IMR-90 (cell line): ENCODE data around the gene PADI2. TPM values are rescaled to one million over a fixed set of nuclear protein-coding genes. Genes with fewer than 3 reads are reported as not detected.

Experiments used
- ATAC-seq: fragments of 200-7000 bp; cut with Tn5 transposase; 2 replicates; pipeline ENCODE4 v1.9.1; 2020; ENCODE audit warnings: low read depth, mild to moderate bottlenecking, moderate library complexity
- BruUV-seq: library from RNA; stranded (reverse); fragments of 400-500 nt; replicated peaks from 2 replicates; lab custom pipeline; 2021; lab: Mats Ljungman, UMichigan
- CTCF ChIA-PET: fragments of 300-600 bp; formaldehyde crosslinking; extraction: SDS; loops from one replicate; lab custom pipeline; 2021; ENCODE audit warnings: antibody characterized with exemption; lab: Yijun Ruan, JAX
- POLR2A ChIA-PET: fragments of 300-600 bp; sonication (Branson Sonifier 250); formaldehyde crosslinking; loops from one replicate; lab custom pipeline; 2022; ENCODE audit warnings: antibody characterized with exemption; ENCODE audit not compliant: unreplicated experiment; lab: Charles Lee
- DNase-seq: peaks from one replicate; pipeline ENCODE4 v3.0.0; 2013
- H2AFZ ChIP-seq: replicated peaks from 2 replicates; pipeline ENCODE3; 2013; ENCODE audit warnings: low read length, mild to moderate bottlenecking; ENCODE audit not compliant: poor library complexity
- H2AK5ac ChIP-seq: 2 replicates; pipeline ENCODE4 v1.6.1; 2013; ENCODE audit warnings: low read depth, low read length, inconsistent platforms
- H2AK9ac ChIP-seq: replicated peaks from 2 replicates; pipeline ENCODE3; 2013; ENCODE audit warnings: mild to moderate bottlenecking, low read depth, low read length, moderate library complexity; ENCODE audit not compliant: poor library complexity
- H2BK120ac ChIP-seq: 2 replicates; pipeline ENCODE4 v1.6.1; 2013; ENCODE audit warnings: low read depth, low read length, inconsistent platforms
- H2BK15ac ChIP-seq: 3 replicates; pipeline ENCODE4 v1.6.1; 2013; ENCODE audit warnings: low read depth, low read length, inconsistent platforms
- H2BK20ac ChIP-seq: 2 replicates; pipeline ENCODE4 v1.6.1; 2013; ENCODE audit warnings: low read depth, mild to moderate bottlenecking, inconsistent platforms, low read length, moderate library complexity
- H2BK5ac ChIP-seq: 2 replicates; pipeline ENCODE4 v1.6.1; 2013; ENCODE audit warnings: mild to moderate bottlenecking, low read depth, low read length, inconsistent platforms; ENCODE audit not compliant: poor library complexity, severe bottlenecking
- H3K14ac ChIP-seq: replicated peaks from 2 replicates; pipeline ENCODE4 v1.6.1; 2013; ENCODE audit warnings: low read depth, low read length, inconsistent platforms
- H3K18ac ChIP-seq: 2 replicates; pipeline ENCODE4 v1.6.1; 2013; ENCODE audit warnings: low read depth, low read length, control low read depth
- H3K23ac ChIP-seq: 2 replicates; pipeline ENCODE4 v1.6.1; 2013; ENCODE audit warnings: low read depth, low read length, inconsistent platforms
- H3K27ac ChIP-seq: 2 replicates; pipeline ENCODE4 v1.5.1; 2013; ENCODE audit warnings: mild to moderate bottlenecking, control low read depth, low read length; ENCODE audit not compliant: insufficient read depth
- H3K27me3 ChIP-seq: 2 replicates; pipeline ENCODE4 v1.6.1; 2013; ENCODE audit warnings: low read length; ENCODE audit not compliant: control insufficient read depth, insufficient read depth
- H3K36me3 ChIP-seq: 2 replicates; pipeline ENCODE4 v1.6.1; 2013; ENCODE audit warnings: low read length, mixed read lengths; ENCODE audit not compliant: control insufficient read depth, insufficient read depth
- H3K4ac ChIP-seq: 2 replicates; pipeline ENCODE4 v1.6.1; 2013; ENCODE audit warnings: low read depth, low read length, inconsistent platforms
- H3K4me1 ChIP-seq: 2 replicates; pipeline ENCODE4 v1.6.1; 2013; ENCODE audit warnings: low read length, mixed read lengths; ENCODE audit not compliant: control insufficient read depth, insufficient read depth
- H3K4me2 ChIP-seq: 2 replicates; pipeline ENCODE4 v1.6.1; 2013; ENCODE audit warnings: low read depth, mild to moderate bottlenecking, control low read depth, low read length, moderate library complexity
- H3K4me3 ChIP-seq: 2 replicates; pipeline ENCODE4 v1.5.1; 2013; ENCODE audit warnings: low read depth, mild to moderate bottlenecking, control low read depth, low read length, moderate library complexity; ENCODE audit not compliant: insufficient read depth
- H3K56ac ChIP-seq: 2 replicates; pipeline ENCODE4 v1.6.1; 2013; ENCODE audit warnings: low read length, inconsistent platforms; ENCODE audit not compliant: insufficient read depth; ENCODE audit errors: extremely low read depth
- H3K79me1 ChIP-seq, 2 experiments: 2 replicates each; pipeline ENCODE4 v1.6.1; 2013; ENCODE audit warnings: low read length in 2 of 2, inconsistent platforms in 1 of 2, low read depth in 1 of 2
- H3K9ac ChIP-seq: 2 replicates; pipeline ENCODE4 v1.6.1; 2013; ENCODE audit warnings: low read depth, low read length, control low read depth
- H3K9me1 ChIP-seq: 2 replicates; pipeline ENCODE4 v1.6.1; 2013; ENCODE audit warnings: low read length, inconsistent platforms; ENCODE audit not compliant: insufficient read depth
- H3K9me3 ChIP-seq: 2 replicates; pipeline ENCODE4 v1.6.1; 2013; ENCODE audit warnings: low read length; ENCODE audit not compliant: control insufficient read depth, insufficient read depth
- H4K20me1 ChIP-seq: 2 replicates; pipeline ENCODE4 v1.6.1; 2013; ENCODE audit warnings: low read length, inconsistent platforms; ENCODE audit not compliant: insufficient read depth
- H4K5ac ChIP-seq: 2 replicates; pipeline ENCODE4 v1.6.1; 2013; ENCODE audit warnings: mild to moderate bottlenecking, low read depth, low read length, control low read depth
- H4K8ac ChIP-seq, 2 experiments: 2 replicates each; pipeline ENCODE4 v1.6.1; 2013; ENCODE audit warnings: low read depth in 2 of 2, low read length in 2 of 2, control low read depth in 1 of 2, inconsistent platforms in 1 of 2
- H4K91ac ChIP-seq: 2 replicates; pipeline ENCODE4 v1.6.1; 2013; ENCODE audit warnings: low read depth, low read length, inconsistent platforms; ENCODE audit not compliant: insufficient read depth
- BHLHE40 ChIP-seq: fragments of 150-350 bp; IDR thresholded peaks from 2 replicates; pipeline ENCODE4 v1.6.1; 2016; ENCODE audit warnings: mild to moderate bottlenecking, low read depth, low read length
- CEBPB ChIP-seq: IDR thresholded peaks from 2 replicates; pipeline ENCODE4 v1.6.1; 2012; ENCODE audit warnings: low read depth, low read length, improper control_type of control experiment
- CTCF ChIP-seq: conservative IDR thresholded peaks from 2 replicates; pipeline ENCODE4 v1.5.1; 2012; ENCODE audit warnings: mild to moderate bottlenecking, low read depth, low read length, improper control_type of control experiment
- ELK1 ChIP-seq: fragments of 150-350 bp; IDR thresholded peaks from 2 replicates; pipeline ENCODE4 v1.6.1; 2016; ENCODE audit warnings: low read depth, mild to moderate bottlenecking, low read length, moderate library complexity, borderline replicate concordance
- MAZ ChIP-seq: IDR thresholded peaks from 2 replicates; pipeline ENCODE4 v1.6.1; 2012; ENCODE audit warnings: low read depth, mild to moderate bottlenecking, low read length, improper control_type of control experiment, moderate library complexity, borderline replicate concordance
- MXI1 ChIP-seq: IDR thresholded peaks from 2 replicates; pipeline ENCODE4 v1.6.1; 2012; ENCODE audit warnings: low read depth, mild to moderate bottlenecking, low read length, moderate library complexity, borderline replicate concordance
- NFE2L2 ChIP-seq: fragments of 150-350 bp; IDR thresholded peaks from 2 replicates; pipeline ENCODE4 v1.6.1; 2016; ENCODE audit warnings: low read depth, mild to moderate bottlenecking, low read length
- POLR2A ChIP-seq: IDR thresholded peaks from 2 replicates; pipeline ENCODE4 v1.6.1; 2012; ENCODE audit warnings: mild to moderate bottlenecking, low read depth, low read length
- RAD21 ChIP-seq: IDR thresholded peaks from 2 replicates; pipeline ENCODE4 v1.6.1; 2012; ENCODE audit warnings: low read length, improper control_type of control experiment
- RCOR1 ChIP-seq: IDR thresholded peaks from 2 replicates; pipeline ENCODE4 v1.6.1; 2012; ENCODE audit warnings: mild to moderate bottlenecking, low read length, improper control_type of control experiment; ENCODE audit not compliant: insufficient replicate concordance
- RFX5 ChIP-seq: IDR thresholded peaks from 2 replicates; pipeline ENCODE4 v1.8.0; 2012; ENCODE audit warnings: low read depth, mild to moderate bottlenecking, low read length, moderate library complexity
- WGBS, 2 experiments: methylation state at CpG; one replicate each; pipeline versions ENCODE4 v1.1.5 to v1.1.7; 2013; ENCODE audit warnings: missing lambda C conversion rate in 2 of 2; ENCODE audit not compliant: insufficient read length in 1 of 2; ENCODE audit errors: extremely low coverage in 2 of 2; 5-methylcytosine and 5-hydroxymethylcytosine counted together
- dilution Hi-C: fragments of 300-500 bp; cut with HindIII; formaldehyde crosslinking; loops from one replicate; pipeline ENCODE4 v1.14.3; 2018; ENCODE audit warnings: low sequenced_read_pairs; ENCODE audit not compliant: unreplicated experiment
- in situ Hi-C: fragments of 300-500 bp; cut with MboI; formaldehyde crosslinking; loops from 3 replicates; pipeline ENCODE4 v1.14.3; 2019; ENCODE audit warnings: low sequenced_read_pairs, inconsistent platforms, mixed read lengths
- intact Hi-C: fragments of 100-400 bp; cut with micrococcal nuclease; formaldehyde crosslinking; loops from 2 replicates; pipeline ENCODE4 v1.10.0; 2022
- polyA plus RNA-seq, 3 experiments: library from polyadenylated mRNA; depleted of rRNA; stranded (reverse); fragments of >200 nt; gene quantifications; 2 replicates each; pipeline ENCODE4 v1.2.3, GENCODE V29; 2012; ENCODE audit warnings: low replicate concordance in 1 of 3
- total RNA-seq: library from RNA; depleted of rRNA; stranded (reverse); fragments of >200 nt; gene quantifications from 2 replicates; pipeline ENCODE4 v1.2.3, GENCODE V29; 2012

The PADI2 gene
- total and polyA plus RNA-seq, 2 of the 4 experiments (the other 2 are of a cell fraction) = not detected

GRCh38 chr1:17158961-17159360 is 39.7 kb upstream of the PADI2 start:
- no peak overlapping the region for H2BK15ac ChIP-seq
- DNase-seq (no peak), ATAC-seq (no peak)
- H3K23ac ChIP-seq = no peak overlapping the region
- no peaks in the 10 kb centered on the region for H3K36me3 ChIP-seq
- no peaks in the 10 kb centered on the region for H3K4me1 ChIP-seq
- H3K4ac ChIP-seq = no peak overlapping the region
- H4K5ac ChIP-seq = no peak overlapping the region
- H3K56ac ChIP-seq = no peak overlapping the region
- H3K14ac ChIP-seq = no peak overlapping the region
- no peak overlapping the region for H3K4me2 ChIP-seq
- H4K20me1 ChIP-seq = no peaks in the 10 kb centered on the region
- no peak overlapping the region for H2BK120ac ChIP-seq
- H2BK5ac ChIP-seq = no peak overlapping the region
- H4K8ac ChIP-seq = no peak overlapping the region
- H2AK9ac ChIP-seq = no peak overlapping the region
- H3K18ac ChIP-seq = no peak overlapping the region
- no peaks in the 10 kb centered on the region for H3K9me1 ChIP-seq
- no peak overlapping the region for H2AK5ac ChIP-seq
- H3K79me1 ChIP-seq = no peaks in the 10 kb centered on the region
- POLR2A ChIA-PET = interaction anchor here (0.8 kb wide), 1 partner anchor 10 kb away, joined by 4 read pairs; no protein-coding TSS in a partner anchor
- whole genome bisulfite sequencing, 2 experiments = no CpG with 5 or more reads among the region's 2 CpGs
- in situ Hi-C loops = no loop called here
- H3K9me3 ChIP-seq = peaks cover 20% of the 10 kb centered on the region
- H3K27ac ChIP-seq = no peak overlapping the region
- no peaks in the 10 kb centered on the region for H3K27me3 ChIP-seq
- intact Hi-C loops = no loop called here
- peak overlapping the region; percentile 17; the same call in 1 of the 2 replicates for H4K91ac ChIP-seq
- no peak for TF ChIP-seq RFX5
- no peak for TF ChIP-seq CTCF
- TF ChIP-seq POLR2A = no peak
- TF ChIP-seq NFE2L2 = no peak
- no peak for TF ChIP-seq ELK1
- no peak for TF ChIP-seq BHLHE40
- no peak for TF ChIP-seq MXI1
- TF ChIP-seq MAZ = no peak
- no peak for TF ChIP-seq CEBPB
- TF ChIP-seq RAD21 = no peak
- no peak for TF ChIP-seq RCOR1
- H3K9ac ChIP-seq = no peak overlapping the region
- dilution Hi-C loops = no loop called here
- H2AFZ ChIP-seq = no peak overlapping the region
- H2BK20ac ChIP-seq = no peak overlapping the region
- no TSS peak for BruUV-seq
- CTCF ChIA-PET = interaction anchor here (0.7 kb wide), 1 partner anchor 9 kb away, joined by 3 read pairs; no protein-coding TSS in a partner anchor
- no peak overlapping the region for H3K4me3 ChIP-seq
